Progenitor cell of endocrine pancreas (in vitro differentiated cells): Measurements from ENCODE around the gene BTRC. TPM values are rescaled to one million over a fixed set of nuclear protein-coding genes. Genes with fewer than 3 reads are reported as not detected.
"Not testable (repeated sequence)": the region's sequence is repeated elsewhere in the genome, so short reads cannot be mapped to it uniquely, and the experiment has no call there.

Source experiments
- DNase-seq: peaks from one replicate; pipeline ENCODE4 v3.0.0; 2021; ENCODE audit warnings: low spot score; ENCODE audit not compliant: unreplicated experiment
- H3K27ac Mint-ChIP-seq: 2 replicates; pipeline ENCODE4 v1.8.0; 2021; ENCODE audit warnings: mild to moderate bottlenecking, moderate library complexity, mixed read lengths
- H3K27me3 Mint-ChIP-seq: 2 replicates; pipeline ENCODE4 v1.8.0; 2021; ENCODE audit warnings: mixed read lengths
- H3K36me3 Mint-ChIP-seq: 2 replicates; pipeline ENCODE4 v1.8.0; 2022; ENCODE audit warnings: mixed read lengths; ENCODE audit not compliant: insufficient read depth
- H3K4me1 Mint-ChIP-seq: 2 replicates; pipeline ENCODE4 v1.8.0; 2021; ENCODE audit warnings: low read depth, mixed read lengths
- H3K4me3 Mint-ChIP-seq: 2 replicates; pipeline ENCODE4 v1.8.0; 2021; ENCODE audit warnings: low read depth, mild to moderate bottlenecking, moderate library complexity, mixed read lengths
- H3K9me3 Mint-ChIP-seq: 2 replicates; pipeline ENCODE4 v1.8.0; 2021; ENCODE audit warnings: low read depth, mixed read lengths
- CTCF ChIP-seq: fragments of 200-600 bp; sonication (generic); IDR thresholded peaks from one replicate; pipeline ENCODE4 v1.5.0; 2021; ENCODE audit warnings: antibody characterized with exemption, mild to moderate bottlenecking; ENCODE audit not compliant: unreplicated experiment
- total RNA-seq: library from RNA; stranded (reverse); gene quantifications from 2 replicates; pipeline ENCODE4 v1.2.1, GENCODE V29; 2021

The BTRC gene
- total RNA-seq, 1 donor from 2014 or later: 46.5 TPM

GRCh38 chr10:101414034-101414433, 60.1 kb downstream of the BTRC start:
- Mint-ChIP-seq H3K36me3 (peaks cover 8% of the 10 kb centered on the region), H3K4me3 (no peak overlapping the region), H3K9me3 (peaks cover 3% of the 10 kb centered on the region), H3K27me3 (no peaks in the 10 kb centered on the region), H3K27ac (no peak overlapping the region), H3K4me1 (no peaks in the 10 kb centered on the region)
- no peak for DNase-seq
- no peak for TF ChIP-seq CTCF

- Mint-ChIP-seq H3K4me1 (no peaks in the 10 kb centered on the region), H3K27ac (no peak overlapping the region), H3K27me3 (no peaks in the 10 kb centered on the region), H3K4me3 (no peak overlapping the region), H3K36me3 (peaks cover 4% of the 10 kb centered on the region), H3K9me3 (peaks cover 3% of the 10 kb centered on the region)
- DNase-seq: no peak
- TF ChIP-seq CTCF: no peak
These were observed 61.9 kb downstream of the BTRC start for GRCh38 chr10:101415884-101416283.

- not testable (repeated sequence) for H3K9me3 Mint-ChIP-seq, H3K4me3 Mint-ChIP-seq, H3K27me3 Mint-ChIP-seq, DNase-seq, H3K27ac Mint-ChIP-seq, H3K36me3 Mint-ChIP-seq, H3K4me1 Mint-ChIP-seq
These were observed 68.0 kb downstream of the BTRC start for GRCh38 chr10:101421967-101422366.

- TF ChIP-seq CTCF: no peak
These were observed 71.6 kb downstream of the BTRC start for GRCh38 chr10:101425535-101425934.

GRCh38 chr10:101428036-101428435, 74.1 kb downstream of the BTRC start:
- no peak overlapping the region for H3K4me3 Mint-ChIP-seq
- H3K4me1 Mint-ChIP-seq: peaks cover 16% of the 10 kb centered on the region
- H3K27me3 Mint-ChIP-seq: no peaks in the 10 kb centered on the region
- H3K27ac Mint-ChIP-seq: no peak overlapping the region
- TF ChIP-seq CTCF: no peak
- no peak for DNase-seq
- no peaks in the 10 kb centered on the region for H3K36me3 Mint-ChIP-seq
- no peaks in the 10 kb centered on the region for H3K9me3 Mint-ChIP-seq

More at GRCh38 chr10:101425535-101425934, 71.6 kb downstream of the BTRC start:
- H3K4me3 Mint-ChIP-seq: no peak overlapping the region
- no peaks in the 10 kb centered on the region for H3K9me3 Mint-ChIP-seq
- no peak overlapping the region for H3K27ac Mint-ChIP-seq
- peaks cover 1% of the 10 kb centered on the region for H3K36me3 Mint-ChIP-seq
- no peaks in the 10 kb centered on the region for H3K27me3 Mint-ChIP-seq
- peaks cover 16% of the 10 kb centered on the region for H3K4me1 Mint-ChIP-seq
- no peak for DNase-seq

- no peak for DNase-seq
- Mint-ChIP-seq H3K36me3 (no peaks in the 10 kb centered on the region), H3K9me3 (no peaks in the 10 kb centered on the region), H3K4me1 (peaks cover 16% of the 10 kb centered on the region), H3K4me3 (no peak overlapping the region), H3K27me3 (no peaks in the 10 kb centered on the region), H3K27ac (no peak overlapping the region)
- no peak for TF ChIP-seq CTCF
These were observed 75.5 kb downstream of the BTRC start for GRCh38 chr10:101429423-101429822.
